GM12801 (cell line): Measurements from ENCODE around the gene ZFX.

Experiments used
- CTCF ChIP-seq: IDR thresholded peaks from one replicate; pipeline ENCODE4 v1.5.1; 2011; ENCODE audit warnings: control low read depth; ENCODE audit not compliant: insufficient read length; ENCODE audit errors: extremely low read depth

Gene ZFX

GRCh38 chrX:24243188-24243587, 93.7 kb downstream of the ZFX start:
- TF ChIP-seq CTCF = no peak

GRCh38 chrX:24243692-24244091, 94.2 kb downstream of the ZFX start:
- TF ChIP-seq CTCF = no peak

- TF ChIP-seq CTCF = no peak
Measured at GRCh38 chrX:24245202-24245601, 95.7 kb downstream of the ZFX start.

GRCh38 chrX:24248042-24248441, 98.5 kb downstream of the ZFX start:
- TF ChIP-seq CTCF = no peak

- TF ChIP-seq CTCF = no peak
Measured at GRCh38 chrX:24253030-24253429, 103.5 kb downstream of the ZFX start.

GRCh38 chrX:24253469-24253868, 103.9 kb downstream of the ZFX start:
- no peak for TF ChIP-seq CTCF

GRCh38 chrX:24257011-24257410, 107.5 kb downstream of the ZFX start:
- TF ChIP-seq CTCF = no peak
